Right ventricle myocardium inferior (tissue), 1 donor: ENCODE results near the gene AXIN2. TPM values are rescaled to one million over a fixed set of nuclear protein-coding genes. Genes with fewer than 3 reads are reported as not detected.
"Not testable (repeated sequence)": the region's sequence is repeated elsewhere in the genome, so short reads cannot be mapped to it uniquely, and the experiment has no call there.

Experiments
- ATAC-seq: fragments of 200-7000 bp; cut with Tn5 transposase; one replicate; pipeline ENCODE4 v1.9.1; 2020; ENCODE audit warnings: mild to moderate bottlenecking, moderate library complexity
- DNase-seq: peaks from one replicate; pipeline ENCODE4 v3.0.0; 2021; ENCODE audit errors: missing footprints
- intact Hi-C: fragments of 100-400 bp; cut with DNase I; formaldehyde crosslinking; loops from one replicate; pipeline ENCODE4 v1.11.0; 2022
- total RNA-seq: library from RNA; stranded (reverse); fragmentation: NEBNext Ultra II Directional; extraction: Animal tissue kit (Norgen Biotek cat#: 25700); gene quantifications from one replicate; pipeline ENCODE4 v1.2.1, GENCODE V29; 2021
- donor health status: DM: no; HTN: yes; CAD: no; lungs with severe emphysema.

Gene AXIN2
- total RNA-seq, 1 donor from 2014 or later, result 22.2 TPM

DNA sequence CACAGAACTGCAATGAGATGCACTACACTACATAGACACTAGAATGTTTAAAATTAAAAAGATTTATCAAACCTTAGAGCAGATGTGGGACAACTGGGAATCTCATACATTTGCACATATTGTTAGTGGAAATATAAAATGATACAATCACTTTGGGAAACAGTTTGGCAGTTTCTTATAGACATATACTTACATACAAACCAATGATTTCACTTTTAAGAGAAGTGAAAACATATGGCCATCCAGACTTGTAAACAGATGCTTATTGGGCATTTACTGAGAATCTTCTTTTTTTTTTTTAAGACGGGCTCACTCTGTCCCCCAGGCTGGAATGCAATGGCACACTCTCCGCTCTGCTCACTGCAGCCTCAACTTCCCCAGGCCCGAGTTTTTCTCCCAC lies 50.1 kb downstream of the AXIN2 start:
- ATAC-seq (no peak), DNase-seq (no peak)
- intact Hi-C loops, result no loop called here

DNA sequence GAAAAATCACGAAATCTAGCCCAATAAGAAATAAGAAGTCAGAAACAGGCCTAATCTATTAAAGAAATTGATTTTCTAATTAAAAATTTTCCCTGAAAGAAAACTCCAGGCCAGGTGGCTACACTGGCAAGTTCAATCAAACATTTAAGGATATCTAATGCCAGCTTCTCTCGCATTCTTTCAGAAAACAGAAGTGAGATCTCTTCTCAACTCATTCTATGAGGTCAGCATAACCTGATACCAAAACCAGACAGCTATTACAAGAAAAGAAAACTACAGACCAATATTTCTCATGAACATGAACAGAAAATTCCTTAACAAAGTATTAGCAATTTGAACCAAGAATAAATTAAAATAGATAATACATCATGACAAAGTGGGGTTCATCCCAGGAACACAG lies 52.4 kb downstream of the AXIN2 start:
- DNase-seq (no peak), ATAC-seq (no peak)
- intact Hi-C loops, result no loop called here

DNA sequence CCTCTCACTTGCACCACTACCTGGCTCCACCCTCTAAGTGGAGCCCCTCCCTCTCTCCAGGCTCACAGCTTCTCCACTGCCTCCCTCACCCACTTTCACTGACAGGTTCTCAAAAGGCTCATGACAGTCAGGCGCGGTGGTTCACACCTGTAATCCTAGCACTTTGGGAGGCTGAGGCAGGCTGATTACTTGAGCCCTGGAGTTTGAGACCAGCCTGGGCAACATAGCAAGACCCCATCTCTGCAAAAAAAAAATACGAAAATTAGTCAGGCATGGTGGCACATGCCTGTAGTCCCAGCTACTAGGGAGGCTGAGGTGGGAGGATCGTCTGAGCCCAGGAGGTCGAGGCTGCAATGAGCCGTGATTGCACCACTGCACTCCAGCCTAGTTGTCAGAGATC lies 56.8 kb downstream of the AXIN2 start:
- ATAC-seq, intact Hi-C loops, DNase-seq: not testable (repeated sequence)

DNA sequence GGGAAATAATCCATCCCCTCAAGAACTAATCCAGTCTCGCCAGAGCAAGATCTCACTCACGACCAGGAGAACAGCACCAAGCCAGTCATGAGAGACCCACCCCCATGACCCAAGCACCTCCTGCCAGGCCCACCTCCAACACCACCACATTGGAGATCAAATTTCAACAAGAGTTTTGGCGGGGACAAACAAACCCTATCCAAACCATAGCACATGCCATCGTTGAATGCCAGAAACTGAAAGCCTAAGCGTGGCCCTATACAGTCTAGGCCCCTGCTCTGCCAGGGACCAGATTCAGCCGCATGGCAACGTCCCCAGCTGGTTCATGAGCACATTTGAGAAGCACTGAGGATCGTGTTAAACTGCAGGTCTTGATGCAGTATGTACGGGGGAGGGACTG lies 57.3 kb downstream of the AXIN2 start:
- ATAC-seq, result no peak
- intact Hi-C loops, result no loop called here
- DNase-seq, result no peak

DNA sequence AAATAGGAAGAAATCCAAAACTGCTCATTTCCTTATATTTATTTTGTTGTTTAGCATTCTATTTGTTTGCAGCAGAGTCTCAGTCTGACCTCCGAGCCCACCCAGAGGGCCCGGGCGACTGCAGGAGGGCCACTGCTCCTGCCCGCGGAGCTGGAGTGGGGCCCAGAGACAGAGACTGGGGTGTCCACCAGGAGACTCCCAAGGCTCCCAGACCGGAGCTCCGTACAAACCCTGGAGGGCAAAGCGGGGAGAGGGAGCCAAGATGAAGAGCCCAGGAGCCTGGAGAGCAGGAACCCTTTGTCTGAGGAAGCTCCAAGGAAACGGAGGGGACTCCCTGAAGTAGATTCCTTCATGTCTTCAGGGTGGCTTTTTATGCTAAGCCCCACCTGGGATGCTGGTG lies 57.9 kb downstream of the AXIN2 start:
- DNase-seq (no peak), ATAC-seq (no peak)
- intact Hi-C loops, result no loop called here

DNA sequence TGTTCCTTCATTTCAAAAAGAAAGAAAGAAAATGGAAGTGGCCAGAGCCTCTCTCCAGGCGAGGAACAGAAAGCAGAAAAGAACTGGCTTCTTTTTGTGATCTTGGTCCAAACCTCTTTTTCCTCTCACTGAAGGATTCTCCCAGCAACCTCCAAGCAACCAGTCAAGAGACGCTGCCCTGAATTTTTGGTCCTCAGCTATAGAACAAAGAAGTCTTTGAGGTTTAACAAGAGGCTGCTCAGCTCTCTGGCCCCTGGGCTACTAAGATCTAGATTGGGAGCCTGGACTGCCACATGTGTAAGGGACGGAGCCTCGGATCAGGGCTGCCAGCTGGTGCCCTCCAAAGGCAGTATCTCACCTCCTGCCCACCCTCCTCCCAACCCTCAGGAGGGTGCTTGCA lies 62.6 kb downstream of the AXIN2 start:
- ATAC-seq (no peak), DNase-seq (no peak)
- intact Hi-C loops, result no loop called here

GRCh38 chr17:65496801-65497200 lies 64.6 kb downstream of the AXIN2 start:
- DNase-seq (no peak), ATAC-seq (no peak)
- intact Hi-C loops, result no loop called here

DNA sequence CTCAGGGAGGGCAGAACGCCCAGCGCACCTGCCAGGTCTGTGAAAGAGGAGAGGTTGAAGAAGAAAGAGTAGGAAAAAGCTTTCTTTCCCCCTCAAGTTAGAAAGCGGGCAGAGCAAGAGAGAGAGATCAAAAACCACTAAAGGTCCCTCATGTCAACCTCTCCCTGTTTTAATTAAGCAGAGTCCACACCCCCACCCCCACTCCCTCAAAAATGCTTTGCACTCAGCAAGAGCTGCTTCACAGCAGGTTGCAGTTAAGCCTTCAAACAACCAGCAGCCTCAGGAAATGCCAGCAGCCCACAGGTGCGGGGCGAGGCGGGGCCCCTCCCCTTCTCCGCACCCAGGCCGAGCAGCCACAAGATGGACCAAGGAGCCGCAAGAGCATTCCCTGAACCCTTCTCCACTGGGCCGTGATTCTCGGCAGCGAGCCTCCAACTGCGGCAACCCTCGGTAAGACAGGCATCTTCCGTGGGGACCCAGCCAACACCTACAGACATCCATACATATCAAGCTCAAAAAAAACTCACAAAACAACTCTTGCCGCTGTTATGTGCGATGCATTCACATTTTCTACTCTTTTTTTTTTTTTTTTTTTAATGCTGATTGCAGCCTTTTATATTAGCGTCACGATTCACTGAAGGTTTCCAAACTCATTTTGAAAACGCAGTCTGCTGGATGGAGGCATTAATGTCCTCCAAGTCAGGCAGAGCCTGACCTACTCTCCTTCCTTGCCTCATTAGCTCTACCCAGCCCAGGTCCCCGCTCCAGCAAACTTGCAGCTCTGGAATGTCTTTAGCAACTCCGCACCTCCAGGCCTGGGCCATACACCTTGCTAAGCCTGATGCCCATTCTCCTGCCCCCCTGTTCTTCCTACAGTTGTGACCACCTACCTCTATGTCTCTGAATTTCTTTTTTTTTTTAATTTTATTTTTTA lies 66.1 kb downstream of the AXIN2 start:
- intact Hi-C loops, result no loop called here
- ATAC-seq (no peak), DNase-seq (no peak)

DNA sequence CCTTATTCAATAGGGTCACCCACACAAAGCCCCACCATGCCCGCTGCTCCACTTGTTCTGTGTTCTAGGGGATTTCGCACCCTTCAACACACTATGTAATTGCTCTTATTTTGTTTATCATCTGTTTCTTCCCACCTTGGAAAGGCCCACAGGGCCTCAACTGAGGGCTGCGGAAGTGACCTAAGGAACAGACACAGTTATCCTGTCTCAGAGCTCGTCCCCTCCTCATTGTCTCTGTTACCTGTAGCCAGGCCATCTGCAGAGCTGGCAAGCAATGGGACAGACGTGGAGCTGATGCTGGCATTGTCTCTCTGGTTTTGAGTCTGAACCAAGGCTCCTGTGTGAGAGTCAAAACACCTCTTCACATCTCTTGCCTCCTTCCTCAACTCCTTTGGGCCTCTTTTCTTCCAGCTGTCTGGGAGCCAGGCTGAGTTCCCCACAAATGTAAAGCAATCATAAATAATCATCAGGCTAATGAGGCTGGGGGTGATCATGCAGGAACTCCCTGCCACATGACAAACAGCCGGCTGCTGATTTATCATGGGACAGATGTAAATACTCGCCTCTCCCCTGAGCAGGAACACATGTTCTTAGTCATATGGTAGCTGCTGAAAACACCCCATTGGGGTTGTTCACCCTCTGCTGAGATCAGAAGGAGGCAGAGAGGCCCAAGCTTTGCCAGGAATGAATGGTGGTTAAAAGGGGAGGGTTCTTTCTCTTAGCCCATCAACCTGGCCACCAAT lies 71.9 kb downstream of the AXIN2 start:
- ATAC-seq (no peak), DNase-seq (no peak)
- intact Hi-C loops, result no loop called here

DNA sequence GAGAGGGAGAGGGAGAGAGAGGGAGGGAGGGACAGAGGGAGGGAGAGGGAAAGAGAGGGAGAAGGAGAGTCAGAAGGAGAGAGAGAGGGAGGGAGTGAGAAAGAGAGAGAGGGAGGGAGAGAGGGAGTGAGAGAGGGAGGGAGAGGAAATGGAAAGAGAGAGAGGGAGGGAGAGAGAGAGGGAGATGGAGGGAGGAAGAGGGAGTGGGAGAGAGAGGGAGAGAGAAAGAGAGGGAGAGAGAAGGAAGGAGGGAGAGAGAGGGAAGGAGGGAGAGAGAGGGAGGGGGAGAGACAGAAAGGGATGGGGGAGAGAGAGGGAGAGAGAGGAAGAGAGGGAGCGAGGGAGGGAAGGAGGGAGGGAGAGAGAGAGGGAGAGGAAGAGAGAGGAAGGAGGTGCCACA lies 72.8 kb downstream of the AXIN2 start:
- intact Hi-C loops, result no loop called here
- no peak for ATAC-seq
- DNase-seq, result no peak

GRCh38 chr17:65487990-65488389 lies 73.5 kb downstream of the AXIN2 start:
- intact Hi-C loops, result no loop called here
- ATAC-seq (no peak), DNase-seq (no peak)

GRCh38 chr17:65487161-65487560 lies 74.3 kb downstream of the AXIN2 start:
- intact Hi-C loops, result no loop called here

GRCh38 chr17:65485388-65486299 lies 75.8 kb downstream of the AXIN2 start:
- ATAC-seq (peak; percentile 86), DNase-seq (peak; percentile 76)
- intact Hi-C loops, result loop anchor here (2.0 kb wide), 1 partner anchor 23 kb away; no protein-coding TSS in a partner anchor

More at GRCh38 chr17:65487161-65487560, 74.3 kb downstream of the AXIN2 start:
- no peak for DNase-seq
- ATAC-seq, result no peak

- not testable (repeated sequence) for DNase-seq, ATAC-seq
- intact Hi-C loops, result loop anchor here (2.0 kb wide), 1 partner anchor 22 kb away; no protein-coding TSS in a partner anchor
These were observed 77.0 kb downstream of the AXIN2 start for GRCh38 chr17:65484405-65484804.

DNA sequence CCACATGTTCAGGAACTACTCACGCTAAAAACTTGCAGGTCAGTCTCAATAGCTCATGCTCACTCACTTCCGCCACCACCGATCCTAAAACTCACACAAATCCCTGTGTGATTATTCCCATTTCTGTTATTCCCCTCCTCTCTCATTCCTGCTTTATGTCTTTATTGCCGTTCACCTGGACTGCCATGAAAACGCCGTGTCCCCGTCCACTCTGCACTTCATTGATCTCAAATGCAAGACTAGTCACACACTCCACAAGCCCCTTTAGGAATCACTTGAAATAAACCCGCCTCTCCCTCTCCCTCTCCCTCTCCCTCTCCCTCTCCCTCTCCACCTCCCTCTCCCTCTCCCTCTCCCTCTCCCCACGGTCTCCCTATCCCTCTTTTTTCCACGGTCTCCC lies 78.0 kb downstream of the AXIN2 start:
- DNase-seq (no peak), ATAC-seq (no peak)

DNA sequence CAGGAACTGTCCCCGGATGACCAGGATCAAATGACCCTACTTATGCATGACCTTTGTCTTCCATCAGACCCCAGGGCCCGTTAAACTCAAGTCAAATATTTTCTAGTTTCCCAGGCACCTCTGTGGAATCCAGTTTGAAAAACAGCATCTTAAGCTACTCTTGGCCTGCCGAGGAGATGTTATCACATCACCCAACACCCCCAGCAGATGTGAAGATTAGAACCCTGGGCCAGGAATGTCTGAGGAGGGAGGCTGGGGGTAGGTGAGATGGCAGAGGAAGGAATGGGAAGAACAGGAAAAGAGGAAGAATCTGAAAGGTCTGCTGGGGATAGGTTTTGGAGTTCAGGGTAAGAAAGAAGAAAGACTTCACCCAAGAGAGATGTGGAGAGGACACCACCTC lies 79.2 kb downstream of the AXIN2 start:
- intact Hi-C loops, result no loop called here
- no peak for DNase-seq
- no peak for ATAC-seq

More for the DNA sequence above, 78.0 kb downstream of the AXIN2 start:
- intact Hi-C loops, result no loop called here

DNA sequence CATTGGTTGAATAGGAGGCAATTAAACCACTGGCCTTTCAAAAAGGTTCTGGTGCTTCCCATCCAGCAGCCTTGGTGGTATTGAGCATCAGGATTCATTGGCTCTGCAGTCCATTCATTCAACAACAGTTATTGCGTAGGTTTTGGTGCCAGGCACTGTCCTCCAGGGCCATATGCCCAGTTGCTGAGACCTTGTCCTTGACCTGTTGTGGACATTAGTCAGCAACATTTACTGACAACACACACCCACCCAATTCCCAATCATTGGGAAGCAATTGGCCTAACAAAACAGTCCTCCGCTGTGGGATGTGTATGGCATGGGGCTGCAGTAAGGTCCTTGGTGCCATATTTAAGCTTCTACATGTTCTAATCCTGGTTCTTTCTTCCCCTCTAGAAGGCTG lies 82.2 kb downstream of the AXIN2 start:
- intact Hi-C loops, result no loop called here
- ATAC-seq, result no peak

More for the DNA sequence above, 82.2 kb downstream of the AXIN2 start:
- DNase-seq, result no peak
